HEK293 (cell line): ENCODE results near the gene IL11.
A peak's percentile ranks its signal among the peaks of the same experiment; 100 is the strongest.

Experiments
- GLI2 ChIP-seq: fragments of 450-650 bp; formaldehyde crosslinking; IDR thresholded peaks from 2 replicates; pipeline ENCODE4; 2017; ENCODE audit warnings: missing biosample characterization, missing genetic modification characterization, low read depth, borderline replicate concordance
- GLI4 ChIP-seq: fragments of 450-650 bp; formaldehyde crosslinking; IDR thresholded peaks from 2 replicates; pipeline ENCODE4 v1.5.1; 2016; ENCODE audit warnings: missing biosample characterization, missing genetic modification characterization
- KLF1 ChIP-seq: fragments of 450-650 bp; formaldehyde crosslinking; IDR thresholded peaks from 2 replicates; pipeline ENCODE4 v1.5.1; 2016; ENCODE audit warnings: missing biosample characterization, missing genetic modification characterization
- RBAK ChIP-seq: fragments of 450-650 bp; formaldehyde crosslinking; IDR thresholded peaks from 2 replicates; pipeline ENCODE4 v1.5.1; 2016; ENCODE audit warnings: missing biosample characterization, missing genetic modification characterization
- SCRT2 ChIP-seq: fragments of 450-650 bp; formaldehyde crosslinking; IDR thresholded peaks from 2 replicates; pipeline ENCODE4 v1.5.1; 2016; ENCODE audit warnings: missing biosample characterization, missing genetic modification characterization
- ZBTB21 ChIP-seq: fragments of 450-650 bp; formaldehyde crosslinking; IDR thresholded peaks from 2 replicates; pipeline ENCODE4 v1.5.1; 2017; ENCODE audit warnings: missing biosample characterization, missing genetic modification characterization
- ZEB2 ChIP-seq: fragments of 450-650 bp; formaldehyde crosslinking; IDR thresholded peaks from 2 replicates; pipeline ENCODE4 v1.5.1; 2016; ENCODE audit warnings: missing biosample characterization, missing genetic modification characterization
- ZNF10 ChIP-seq: fragments of 450-650 bp; formaldehyde crosslinking; IDR thresholded peaks from 2 replicates; pipeline ENCODE4 v1.5.1; 2017; ENCODE audit warnings: missing biosample characterization, missing genetic modification characterization
- ZNF2 ChIP-seq: fragments of 450-650 bp; formaldehyde crosslinking; IDR thresholded peaks from 2 replicates; pipeline ENCODE4 v1.5.1; 2016; ENCODE audit warnings: missing biosample characterization, missing genetic modification characterization
- ZNF24 ChIP-seq: fragments of 450-650 bp; formaldehyde crosslinking; IDR thresholded peaks from 2 replicates; pipeline ENCODE4 v1.5.1; 2016; ENCODE audit warnings: missing biosample characterization, missing genetic modification characterization
- ZNF311 ChIP-seq: fragments of 450-650 bp; formaldehyde crosslinking; IDR thresholded peaks from 2 replicates; pipeline ENCODE4 v1.5.1; 2017; ENCODE audit warnings: missing biosample characterization, missing genetic modification characterization, borderline replicate concordance
- ZNF335 ChIP-seq: fragments of 450-650 bp; formaldehyde crosslinking; conservative IDR thresholded peaks from 2 replicates; pipeline ENCODE4 v1.5.1; 2016; ENCODE audit warnings: missing biosample characterization, missing genetic modification characterization
- ZNF366 ChIP-seq: fragments of 450-650 bp; formaldehyde crosslinking; conservative IDR thresholded peaks from 2 replicates; pipeline ENCODE4 v1.5.1; 2016; ENCODE audit warnings: missing biosample characterization, missing genetic modification characterization
- ZNF416 ChIP-seq: fragments of 450-650 bp; formaldehyde crosslinking; IDR thresholded peaks from 2 replicates; pipeline ENCODE4 v1.5.1; 2016; ENCODE audit warnings: missing biosample characterization, missing genetic modification characterization
- ZNF423 ChIP-seq: fragments of 450-650 bp; formaldehyde crosslinking; IDR thresholded peaks from 2 replicates; pipeline ENCODE4 v1.5.1; 2016; ENCODE audit warnings: missing biosample characterization, missing genetic modification characterization
- ZNF585B ChIP-seq: fragments of 450-650 bp; formaldehyde crosslinking; IDR thresholded peaks from 2 replicates; pipeline ENCODE4 v1.5.1; 2016; ENCODE audit warnings: missing biosample characterization, missing genetic modification characterization
- ZNF664 ChIP-seq: fragments of 450-650 bp; formaldehyde crosslinking; IDR thresholded peaks from 2 replicates; pipeline ENCODE4 v1.5.1; 2016; ENCODE audit warnings: missing biosample characterization, missing genetic modification characterization
- ZNF670 ChIP-seq: fragments of 450-650 bp; formaldehyde crosslinking; IDR thresholded peaks from 2 replicates; pipeline ENCODE4 v1.5.1; 2016; ENCODE audit warnings: missing biosample characterization, missing genetic modification characterization, low read depth
- ZNF701 ChIP-seq: fragments of 450-650 bp; formaldehyde crosslinking; IDR thresholded peaks from 2 replicates; pipeline ENCODE4 v1.5.1; 2016; ENCODE audit warnings: missing biosample characterization, missing genetic modification characterization
- ZNF785 ChIP-seq: fragments of 450-650 bp; formaldehyde crosslinking; IDR thresholded peaks from 2 replicates; pipeline ENCODE4 v1.5.1; 2016; ENCODE audit warnings: missing biosample characterization, missing genetic modification characterization
- TF ChIP-seq, protein P1 (sequence below): fragments of 450-650 bp; formaldehyde crosslinking; IDR thresholded peaks from 2 replicates; pipeline ENCODE4 v1.5.1; 2016; ENCODE audit warnings: missing biosample characterization, missing genetic modification characterization
- TF ChIP-seq, protein P2 (sequence below): fragments of 450-650 bp; formaldehyde crosslinking; IDR thresholded peaks from 2 replicates; pipeline ENCODE4 v1.5.1; 2016; ENCODE audit warnings: missing biosample characterization, missing genetic modification characterization
- TF ChIP-seq, protein P3 (sequence below): fragments of 450-650 bp; formaldehyde crosslinking; IDR thresholded peaks from 2 replicates; pipeline ENCODE4 v1.5.0; 2017; ENCODE audit warnings: missing biosample characterization, missing genetic modification characterization, borderline replicate concordance

The IL11 gene

GRCh38 chr19:55372316-55373081, 2.2 kb upstream of the IL11 start (continued):
- TF ChIP-seq ZNF2: no peak
- no peak for TF ChIP-seq GLI2 (tag by site-specific recombination)
- TF ChIP-seq KLF1 (tag by site-specific recombination): no peak
- peak; percentile 34; the same call in 1 of the 2 replicates for TF ChIP-seq ZNF335 (tag by site-specific recombination)
- no peak for TF ChIP-seq ZNF311 (tag by site-specific recombination)
- no peak for TF ChIP-seq ZNF785 (tag by site-specific recombination)
- 0 out of 2 replicates have a peak, but pooled peaks have one; percentile 26 for TF ChIP-seq ZNF10 (tag by site-specific recombination)
- TF ChIP-seq, protein P1, sequence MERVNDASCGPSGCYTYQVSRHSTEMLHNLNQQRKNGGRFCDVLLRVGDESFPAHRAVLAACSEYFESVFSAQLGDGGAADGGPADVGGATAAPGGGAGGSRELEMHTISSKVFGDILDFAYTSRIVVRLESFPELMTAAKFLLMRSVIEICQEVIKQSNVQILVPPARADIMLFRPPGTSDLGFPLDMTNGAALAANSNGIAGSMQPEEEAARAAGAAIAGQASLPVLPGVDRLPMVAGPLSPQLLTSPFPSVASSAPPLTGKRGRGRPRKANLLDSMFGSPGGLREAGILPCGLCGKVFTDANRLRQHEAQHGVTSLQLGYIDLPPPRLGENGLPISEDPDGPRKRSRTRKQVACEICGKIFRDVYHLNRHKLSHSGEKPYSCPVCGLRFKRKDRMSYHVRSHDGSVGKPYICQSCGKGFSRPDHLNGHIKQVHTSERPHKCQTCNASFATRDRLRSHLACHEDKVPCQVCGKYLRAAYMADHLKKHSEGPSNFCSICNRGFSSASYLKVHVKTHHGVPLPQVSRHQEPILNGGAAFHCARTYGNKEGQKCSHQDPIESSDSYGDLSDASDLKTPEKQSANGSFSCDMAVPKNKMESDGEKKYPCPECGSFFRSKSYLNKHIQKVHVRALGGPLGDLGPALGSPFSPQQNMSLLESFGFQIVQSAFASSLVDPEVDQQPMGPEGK (tag by site-specific recombination): peak; percentile 62
- TF ChIP-seq ZEB2 (tag by site-specific recombination): peak; percentile 64
- TF ChIP-seq, protein P2, sequence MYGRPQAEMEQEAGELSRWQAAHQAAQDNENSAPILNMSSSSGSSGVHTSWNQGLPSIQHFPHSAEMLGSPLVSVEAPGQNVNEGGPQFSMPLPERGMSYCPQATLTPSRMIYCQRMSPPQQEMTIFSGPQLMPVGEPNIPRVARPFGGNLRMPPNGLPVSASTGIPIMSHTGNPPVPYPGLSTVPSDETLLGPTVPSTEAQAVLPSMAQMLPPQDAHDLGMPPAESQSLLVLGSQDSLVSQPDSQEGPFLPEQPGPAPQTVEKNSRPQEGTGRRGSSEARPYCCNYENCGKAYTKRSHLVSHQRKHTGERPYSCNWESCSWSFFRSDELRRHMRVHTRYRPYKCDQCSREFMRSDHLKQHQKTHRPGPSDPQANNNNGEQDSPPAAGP (tag by site-specific recombination): 0 out of 2 replicates have a peak, but pooled peaks have one; percentile 34
- no peak for TF ChIP-seq ZNF701 (tag by site-specific recombination)
- 0 out of 2 replicates have a peak, but pooled peaks have one; percentile 18 for TF ChIP-seq ZNF24 (tag by site-specific recombination)
- TF ChIP-seq SCRT2: no peak
- peak; percentile 41; the same call in 1 of the 2 replicates for TF ChIP-seq ZNF366
- TF ChIP-seq ZNF416 (tag by site-specific recombination): no peak
- no peak for TF ChIP-seq ZNF664 (tag by site-specific recombination)
- no peak for TF ChIP-seq RBAK (tag by site-specific recombination)
- TF ChIP-seq ZNF585B (tag by site-specific recombination): no peak
- TF ChIP-seq ZNF670 (tag by site-specific recombination): no peak
- 0 out of 2 replicates have a peak, but pooled peaks have one; percentile 46 for TF ChIP-seq ZBTB21 (tag by site-specific recombination)
- TF ChIP-seq, protein P3, sequence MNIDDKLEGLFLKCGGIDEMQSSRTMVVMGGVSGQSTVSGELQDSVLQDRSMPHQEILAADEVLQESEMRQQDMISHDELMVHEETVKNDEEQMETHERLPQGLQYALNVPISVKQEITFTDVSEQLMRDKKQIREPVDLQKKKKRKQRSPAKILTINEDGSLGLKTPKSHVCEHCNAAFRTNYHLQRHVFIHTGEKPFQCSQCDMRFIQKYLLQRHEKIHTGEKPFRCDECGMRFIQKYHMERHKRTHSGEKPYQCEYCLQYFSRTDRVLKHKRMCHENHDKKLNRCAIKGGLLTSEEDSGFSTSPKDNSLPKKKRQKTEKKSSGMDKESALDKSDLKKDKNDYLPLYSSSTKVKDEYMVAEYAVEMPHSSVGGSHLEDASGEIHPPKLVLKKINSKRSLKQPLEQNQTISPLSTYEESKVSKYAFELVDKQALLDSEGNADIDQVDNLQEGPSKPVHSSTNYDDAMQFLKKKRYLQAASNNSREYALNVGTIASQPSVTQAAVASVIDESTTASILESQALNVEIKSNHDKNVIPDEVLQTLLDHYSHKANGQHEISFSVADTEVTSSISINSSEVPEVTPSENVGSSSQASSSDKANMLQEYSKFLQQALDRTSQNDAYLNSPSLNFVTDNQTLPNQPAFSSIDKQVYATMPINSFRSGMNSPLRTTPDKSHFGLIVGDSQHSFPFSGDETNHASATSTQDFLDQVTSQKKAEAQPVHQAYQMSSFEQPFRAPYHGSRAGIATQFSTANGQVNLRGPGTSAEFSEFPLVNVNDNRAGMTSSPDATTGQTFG (tag by site-specific recombination): no peak
- no peak for TF ChIP-seq GLI4 (tag by site-specific recombination)
- TF ChIP-seq ZNF423: no peak
